ENCODE results near the gene INTS1.

GRCh38 chr7:1493129-1493528, 11.1 kb downstream of the INTS1 start:
- TF ChIP-seq CTCF (IDR thresholded peaks at IDR 0.05) (no peak), EZH2 (IDR thresholded peaks at IDR 0.05; ENCODE audit: borderline replicate concordance, insufficient read depth, low read depth, low read length, poor library complexity, severe bottlenecking) (no peak)

Measured in B cell (primary cell).